Activated CD4-positive, alpha-beta T cell treated with anti-CD3 and anti-CD28 coated beads for 36 hours (primary cell): ENCODE measurements around the gene NAA15. TPM values are rescaled to one million over a fixed set of nuclear protein-coding genes. Genes with fewer than 3 reads are reported as not detected.
"Not testable (repeated sequence)": the region's sequence is repeated elsewhere in the genome, so short reads cannot be mapped to it uniquely, and the experiment has no call there.

Experiments used
- ATAC-seq: fragments of 200-7000 bp; cut with Tn5 transposase; one replicate; pipeline ENCODE4 v1.10.0; 2021; ENCODE audit warnings: mild to moderate bottlenecking, moderate library complexity
- CTCF ChIA-PET: fragments of 350-600 bp; sonication (Branson Sonifier 250); formaldehyde crosslinking; loops from one replicate; lab custom pipeline; 2021; ENCODE audit warnings: antibody characterized with exemption; lab: Charles Lee
- POLR2A ChIA-PET: fragments of 350-600 bp; sonication (Branson Sonifier 250); formaldehyde crosslinking; loops from one replicate; lab custom pipeline; 2021; ENCODE audit warnings: antibody characterized with exemption, inconsistent platforms; lab: Charles Lee
- DNase-seq: peaks from one replicate; pipeline ENCODE4 v3.0.0-alpha.2; 2020
- H3K27ac Mint-ChIP-seq: one replicate; pipeline ENCODE4 v1.8.0; 2021; ENCODE audit warnings: mixed read lengths
- H3K27me3 Mint-ChIP-seq: one replicate; pipeline ENCODE4 v1.8.0; 2021; ENCODE audit warnings: mixed read lengths
- H3K36me3 Mint-ChIP-seq: one replicate; pipeline ENCODE4 v1.8.0; 2021; ENCODE audit warnings: low read depth, mixed read lengths
- H3K4me1 Mint-ChIP-seq: one replicate; pipeline ENCODE4 v1.8.0; 2021; ENCODE audit warnings: mixed read lengths
- H3K4me3 Mint-ChIP-seq: one replicate; pipeline ENCODE4 v1.8.0; 2021; ENCODE audit warnings: mild to moderate bottlenecking, moderate library complexity, mixed read lengths
- H3K9me3 Mint-ChIP-seq: one replicate; pipeline ENCODE4 v1.8.0; 2021; ENCODE audit warnings: low read depth, mixed read lengths
- intact Hi-C, 2 experiments: fragments of 100-400 bp; cut with DNase I in 1 of 2; cut with micrococcal nuclease in 1 of 2; formaldehyde crosslinking; loops; one replicate each; pipeline versions ENCODE4 v1.14.2 to v1.15.1; 2022 to 2024; cut with DNase I, micrococcal nuclease
- total RNA-seq, 2 experiments: library from RNA; stranded (reverse); gene quantifications; one replicate each; pipeline ENCODE4 v1.2.3, GENCODE V29; 2021

The NAA15 gene
- total RNA-seq, 2 experiments from 2014 or later, result 64.3 to 113 TPM

GRCh38 chr4:139295942-139296299 lies 5.4 kb upstream of the NAA15 start:
- Mint-ChIP-seq H3K27me3 (no peaks in the 10 kb centered on the region), H3K4me3 (peak overlapping the region; percentile 95), H3K27ac (peak overlapping the region; percentile 96), H3K36me3 (peaks cover 28% of the 10 kb centered on the region), H3K9me3 (no peaks in the 10 kb centered on the region), H3K4me1 (peaks cover 41% of the 10 kb centered on the region)
- no peak for DNase-seq
- POLR2A ChIA-PET, result interaction anchor here (0.6 to 2.3 kb wide), 5 partner anchors 9 to 266 kb away, joined by 3 to 12 read pairs (median 3); partner anchors contain the start of gene ELF2
- ATAC-seq, result peak; percentile 25
- intact Hi-C loops, result loop anchor here (1.0 to 2.0 kb wide), 7 partner anchors 30 to 266 kb away; no protein-coding TSS in a partner anchor
- CTCF ChIA-PET, result interaction anchor here (0.6 to 3.6 kb wide), 39 partner anchors 9 to 291 kb away, joined by 3 to 28 read pairs (median 4); no protein-coding TSS in a partner anchor

- Mint-ChIP-seq H3K4me3 (no peak overlapping the region), H3K27ac (peak overlapping the region; percentile 13), H3K9me3 (no peaks in the 10 kb centered on the region), H3K4me1 (peaks cover 41% of the 10 kb centered on the region), H3K27me3 (no peaks in the 10 kb centered on the region), H3K36me3 (peaks cover 28% of the 10 kb centered on the region)
- intact Hi-C loops, result no loop called here
- CTCF ChIA-PET, result interaction anchor here (0.7 to 3.6 kb wide), 20 partner anchors 8 to 282 kb away, joined by 3 to 28 read pairs (median 5); partner anchors contain the start of gene NOCT
- POLR2A ChIA-PET, result interaction anchor here (0.6 to 2.3 kb wide), 2 partner anchors 120 to 310 kb away, joined by 3 to 12 read pairs; partner anchors contain the start of gene ELF2
- ATAC-seq (no peak), DNase-seq (no peak)
These were observed 4.3 kb upstream of the NAA15 start for GRCh38 chr4:139297001-139297410.

GRCh38 chr4:139299536-139299935 lies 1.8 kb upstream of the NAA15 start:
- ATAC-seq (no peak), DNase-seq (no peak)
- Mint-ChIP-seq H3K4me1 (peaks cover 55% of the 10 kb centered on the region), H3K9me3 (no peaks in the 10 kb centered on the region), H3K27me3 (no peaks in the 10 kb centered on the region), H3K36me3 (peaks cover 36% of the 10 kb centered on the region), H3K4me3 (peak overlapping the region; percentile 98), H3K27ac (peak overlapping the region; percentile 96)
- ChIA-PET CTCF (interaction anchor here (1.0 to 2.3 kb wide), 5 partner anchors 18 to 358 kb away, joined by 4 to 10 read pairs (median 5); no protein-coding TSS in a partner anchor), POLR2A (interaction anchor here (0.6 to 3.4 kb wide), 3 partner anchors 10 to 123 kb away, joined by 3 to 34 read pairs (median 3); partner anchors contain the start of gene ELF2)
- intact Hi-C loops, result no loop called here

GRCh38 chr4:139300431-139301112 lies 733 bp upstream of the NAA15 start:
- CTCF ChIA-PET, result interaction anchor here (0.5 to 2.3 kb wide), 15 partner anchors 15 to 357 kb away, joined by 3 to 10 read pairs (median 4); no protein-coding TSS in a partner anchor
- Mint-ChIP-seq H3K4me3 (peak overlapping the region; percentile 98), H3K27me3 (no peaks in the 10 kb centered on the region), H3K27ac (peak overlapping the region; percentile 96), H3K4me1 (peaks cover 63% of the 10 kb centered on the region), H3K36me3 (peaks cover 39% of the 10 kb centered on the region), H3K9me3 (peaks cover 5% of the 10 kb centered on the region)
- intact Hi-C loops, result loop anchor here (1.0 to 5.0 kb wide), 9 partner anchors 34 to 1222 kb away; partner anchors contain the start of genes ELF2 (in 2 of the 2), ELMOD2 (in 2 of the 2), NOCT (in 2 of the 2) and SETD7 (in 1 of the 2)
- POLR2A ChIA-PET, result interaction anchor here (0.6 to 3.4 kb wide), 13 partner anchors 9 to 294 kb away, joined by 3 to 34 read pairs (median 4); partner anchors contain the start of genes ELF2 and SETD7
- DNase-seq, result peak; percentile 62
- peak; percentile 54 for ATAC-seq

- Mint-ChIP-seq H3K27ac (peak within 1 kb of the TSS; percentile 96), H3K4me1 (peaks cover 61% of the 10 kb centered on the region), H3K27me3 (no peaks in the 10 kb centered on the region), H3K9me3 (peaks cover 5% of the 10 kb centered on the region), H3K4me3 (peak within 1 kb of the TSS; percentile 98), H3K36me3 (peaks cover 50% of the 10 kb centered on the region)
- DNase-seq, result peak; percentile 83
- POLR2A ChIA-PET, result interaction anchor here (0.6 to 3.4 kb wide), 9 partner anchors 10 to 255 kb away, joined by 3 to 34 read pairs (median 7); partner anchors contain the start of genes ELF2 and SETD7
- CTCF ChIA-PET, result interaction anchor here (0.6 to 2.3 kb wide), 11 partner anchors 20 to 352 kb away, joined by 3 to 10 read pairs (median 3); no protein-coding TSS in a partner anchor
- peak; percentile 46 for ATAC-seq
- intact Hi-C loops, result loop anchor here (1.0 to 5.0 kb wide), 11 partner anchors 29 to 1220 kb away; partner anchors contain the start of genes ELF2 (in 2 of the 2), ELMOD2 (in 2 of the 2), NOCT (in 2 of the 2) and SETD7 (in 1 of the 2)
These were observed 711 bp downstream of the NAA15 start, which contains the start of gene NDUFC1 for GRCh38 chr4:139301821-139302611. NDUFC1 (minus strand) TSS chr4:139302477; CDS start chr4:139295798, 6,679 bp downstream.

- no peak for ATAC-seq
- CTCF ChIA-PET, result interaction anchor here (1.9 to 2.7 kb wide), 2 partner anchors 9 to 11 kb away, joined by 5 to 12 read pairs; no protein-coding TSS in a partner anchor
- H3K36me3 Mint-ChIP-seq, result peaks cover 56% of the 10 kb centered on the region
- POLR2A ChIA-PET, result interaction anchor here (0.8 kb wide), 1 partner anchor 9 kb away, joined by 3 read pairs; no protein-coding TSS in a partner anchor
- H3K9me3 Mint-ChIP-seq, result peaks cover 5% of the 10 kb centered on the region
- DNase-seq, result no peak
- intact Hi-C loops, result loop anchor here (5.0 kb wide), 2 partner anchors 32 to 1217 kb away; partner anchors contain the start of gene ELMOD2 (in 2 of the 2)
- no peaks in the 10 kb centered on the region for H3K27me3 Mint-ChIP-seq
- H3K27ac Mint-ChIP-seq, result peak overlapping the region; percentile 12
- H3K4me1 Mint-ChIP-seq, result peaks cover 63% of the 10 kb centered on the region
- H3K4me3 Mint-ChIP-seq, result no peak overlapping the region
These were observed 3.6 kb downstream of the NAA15 start for GRCh38 chr4:139304920-139305319.

GRCh38 chr4:139311909-139312308 lies 10.6 kb downstream of the NAA15 start:
- Mint-ChIP-seq H3K9me3 (peaks cover 3% of the 10 kb centered on the region), H3K4me3 (no peak overlapping the region), H3K36me3 (peaks cover 31% of the 10 kb centered on the region), H3K27ac (peak overlapping the region; percentile 74), H3K4me1 (peaks cover 77% of the 10 kb centered on the region), H3K27me3 (no peaks in the 10 kb centered on the region)
- ATAC-seq (no peak), DNase-seq (no peak)
- ChIA-PET CTCF (interaction anchor here (0.5 to 1.4 kb wide), 4 partner anchors 10 to 215 kb away, joined by 3 read pairs; no protein-coding TSS in a partner anchor), POLR2A (interaction anchor here (1.7 kb wide), 1 partner anchor 11 kb away, joined by 4 read pairs; the partner anchor contains the start of gene NAA15)
- intact Hi-C loops, result no loop called here

GRCh38 chr4:139312552-139313332 lies 11.4 kb downstream of the NAA15 start:
- Mint-ChIP-seq H3K4me1 (peaks cover 78% of the 10 kb centered on the region), H3K36me3 (peaks cover 28% of the 10 kb centered on the region), H3K9me3 (peaks cover 3% of the 10 kb centered on the region), H3K4me3 (no peak overlapping the region), H3K27me3 (no peaks in the 10 kb centered on the region), H3K27ac (peak overlapping the region; percentile 51)
- CTCF ChIA-PET, result interaction anchor here (1.0 to 1.4 kb wide), 4 partner anchors 9 to 24 kb away, joined by 3 read pairs; no protein-coding TSS in a partner anchor
- intact Hi-C loops, result no loop called here
- no peak for ATAC-seq
- DNase-seq, result no peak
- POLR2A ChIA-PET, result interaction anchor here (0.7 to 1.7 kb wide), 2 partner anchors 12 to 32 kb away, joined by 3 to 4 read pairs; partner anchors contain the start of gene NAA15

GRCh38 chr4:139313414-139313813 lies 12.1 kb downstream of the NAA15 start:
- H3K27me3 Mint-ChIP-seq, intact Hi-C loops, ATAC-seq, H3K9me3 Mint-ChIP-seq, H3K4me3 Mint-ChIP-seq, DNase-seq: not testable (repeated sequence)
- POLR2A ChIA-PET, result interaction anchor here (0.9 kb wide), 1 partner anchor 231 kb away, joined by 4 read pairs; no protein-coding TSS in a partner anchor
- H3K27ac Mint-ChIP-seq, result peak overlapping the region; percentile 51
- H3K4me1 Mint-ChIP-seq, result peaks cover 74% of the 10 kb centered on the region
- CTCF ChIA-PET, result interaction anchor here (1.1 kb wide), 1 partner anchor 23 kb away, joined by 3 read pairs; no protein-coding TSS in a partner anchor
- H3K36me3 Mint-ChIP-seq, result peaks cover 28% of the 10 kb centered on the region
